Tibial artery (tissue), 4 donors: ENCODE data around the gene TMEM239.
A peak's percentile ranks its signal among the peaks of the same experiment; 100 is the strongest.
"Not testable (repeated sequence)": the region's sequence is repeated elsewhere in the genome, so short reads cannot be mapped to it uniquely, and the experiment has no call there.

Source experiments
- DNase-seq, 2 donors: peaks; one replicate each; pipeline ENCODE4 v3.0.0-alpha.2; 2019
- H3K27ac ChIP-seq, 2 donors: fragments of 200-600 bp; sonication (generic) in 1 of 2; 1 replicate in 1 of 2; 2 replicates in 1 of 2; pipeline ENCODE4 v1.5.1; 2018 to 2019; ENCODE audit warnings: mild to moderate bottlenecking in 1 of 2
- H3K27me3 ChIP-seq, 2 donors: fragments of 200-600 bp; sonication (generic) in 1 of 2; one replicate each; pipeline versions ENCODE4 v1.5.1 to v1.6.0; 2016 to 2019
- H3K36me3 ChIP-seq, 3 donors: fragments of 200-600 bp; sonication (generic) in 2 of 3; one replicate each; pipeline ENCODE4 v1.5.1; 2016 to 2019; ENCODE audit warnings: mild to moderate bottlenecking in 2 of 3
- H3K4me1 ChIP-seq, 4 donors: fragments of 200-600 bp; sonication (generic) in 2 of 4; 1 replicate in 3 of 4; 2 replicates in 1 of 4; pipeline ENCODE4 v1.5.1; 2016 to 2019
- H3K4me3 ChIP-seq, 2 donors: fragments of 200-600 bp; sonication (generic) in 1 of 2; 1 replicate in 1 of 2; 2 replicates in 1 of 2; pipeline ENCODE4 v1.5.1; 2018 to 2019; ENCODE audit warnings: mild to moderate bottlenecking in 2 of 2
- H3K9me3 ChIP-seq, 3 donors: fragments of 200-600 bp; sonication (generic) in 1 of 3; one replicate each; pipeline ENCODE4 v1.5.1; 2016 to 2019
- CTCF ChIP-seq, 2 experiments: fragments of 200-600 bp in 1 of 2; fragments of 450-650 bp in 1 of 2; IDR thresholded peaks; one replicate each; pipeline ENCODE4 v1.5.1; 2017 to 2019; ENCODE audit warnings: antibody characterized with exemption in 2 of 2, mild to moderate bottlenecking in 1 of 2, moderate library complexity in 1 of 2
- intact Hi-C: fragments of 100-400 bp; cut with DNase I; formaldehyde crosslinking; loops from one replicate; pipeline ENCODE4 v1.15.0; 2023; ENCODE audit warnings: low total_unique reads

TMEM239 gene

GRCh38 chr20:2816030-2816582, at the start of gene TMEM239:
TMEM239 (plus strand) TSS chr20:2816364; CDS start chr20:2816555, 191 bp downstream.
- no peak within 1 kb of the TSS for H3K27ac ChIP-seq
- peaks cover 0 to 13% (median 8%) of the 10 kb centered on the region in 3 donors for H3K9me3 ChIP-seq
- H3K36me3 ChIP-seq: no peaks in the 10 kb centered on the region
- no peak for TF ChIP-seq CTCF (IDR thresholded peaks at IDR 0.05)
- no peak for DNase-seq
- H3K4me1 ChIP-seq: peaks cover 0 to 14% (median 10%) of the 10 kb centered on the region in 4 donors
- H3K27me3 ChIP-seq: peaks cover 0 to 63% of the 10 kb centered on the region in 2 donors
- no peak within 1 kb of the TSS for H3K4me3 ChIP-seq
- intact Hi-C loops: no loop called here

- peaks cover 0 to 39% (median 31%) of the 10 kb centered on the region in 4 donors for H3K4me1 ChIP-seq
- H3K27me3 ChIP-seq: peaks cover 0 to 31% of the 10 kb centered on the region in 2 donors
- no peaks in the 10 kb centered on the region for H3K9me3 ChIP-seq
- no peaks in the 10 kb centered on the region for H3K36me3 ChIP-seq
- intact Hi-C loops: no loop called here
- no peak for TF ChIP-seq CTCF (IDR thresholded peaks at IDR 0.05)
- H3K27ac ChIP-seq: no peak overlapping the region
- peak overlapping the region in 1 of 2 donors; percentile 37 for H3K4me3 ChIP-seq
- peak; percentile 52 to 91 for DNase-seq
These were observed 48.2 kb upstream of the TMEM239 start for GRCh38 chr20:2767768-2768631.

DNA sequence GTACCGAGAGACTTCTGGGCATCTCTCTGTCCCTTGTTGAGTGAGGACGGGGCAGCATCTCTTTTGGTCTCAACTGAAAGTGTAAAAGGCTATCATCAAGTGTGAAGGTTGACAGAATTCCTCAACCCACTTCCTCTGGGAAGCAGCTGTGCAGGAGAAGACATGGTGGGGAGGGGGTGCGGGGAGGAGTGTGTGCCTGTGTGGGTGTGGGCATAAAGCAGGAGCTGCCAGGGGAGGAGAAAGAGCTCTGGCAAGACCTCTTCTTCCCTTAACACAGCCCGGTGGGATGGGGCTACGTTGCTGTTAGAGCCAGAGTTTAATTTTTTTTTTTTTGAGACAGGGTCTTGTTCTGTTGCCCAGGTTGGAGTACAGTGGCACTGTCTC, 47.5 kb upstream of the TMEM239 start:
- no peak for TF ChIP-seq CTCF (IDR thresholded peaks at IDR 0.05)
- H3K4me1 ChIP-seq: peaks cover 0 to 39% (median 31%) of the 10 kb centered on the region in 4 donors
- no peaks in the 10 kb centered on the region for H3K36me3 ChIP-seq
- H3K27me3 ChIP-seq: peaks cover 0 to 26% of the 10 kb centered on the region in 2 donors
- H3K9me3 ChIP-seq: no peaks in the 10 kb centered on the region
- DNase-seq: no peak
- H3K4me3 ChIP-seq: no peak overlapping the region
- intact Hi-C loops: no loop called here
- no peak overlapping the region for H3K27ac ChIP-seq

DNA sequence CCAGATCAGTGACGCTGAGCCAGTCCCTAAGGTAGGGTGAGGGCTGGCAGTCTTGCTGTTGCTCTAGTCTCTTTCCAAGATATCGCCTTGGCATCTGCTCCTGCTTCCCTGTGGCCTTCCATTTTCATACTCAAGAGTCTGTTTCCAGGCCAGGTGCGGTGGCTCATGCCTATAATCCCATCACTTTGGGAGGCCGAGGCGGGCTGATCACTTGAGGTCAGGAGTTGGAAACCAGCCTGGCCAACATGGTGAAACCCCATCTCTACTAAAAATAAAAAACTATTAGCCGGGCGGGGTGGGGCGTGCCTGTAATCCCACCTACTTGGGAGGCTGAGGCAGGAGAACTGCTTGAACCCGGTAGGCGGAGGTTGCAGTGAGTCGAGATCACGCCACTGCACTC, 46.1 kb upstream of the TMEM239 start:
- H3K27me3 ChIP-seq: peaks cover 0 to 18% of the 10 kb centered on the region in 2 donors
- not testable (repeated sequence) for DNase-seq

DNA sequence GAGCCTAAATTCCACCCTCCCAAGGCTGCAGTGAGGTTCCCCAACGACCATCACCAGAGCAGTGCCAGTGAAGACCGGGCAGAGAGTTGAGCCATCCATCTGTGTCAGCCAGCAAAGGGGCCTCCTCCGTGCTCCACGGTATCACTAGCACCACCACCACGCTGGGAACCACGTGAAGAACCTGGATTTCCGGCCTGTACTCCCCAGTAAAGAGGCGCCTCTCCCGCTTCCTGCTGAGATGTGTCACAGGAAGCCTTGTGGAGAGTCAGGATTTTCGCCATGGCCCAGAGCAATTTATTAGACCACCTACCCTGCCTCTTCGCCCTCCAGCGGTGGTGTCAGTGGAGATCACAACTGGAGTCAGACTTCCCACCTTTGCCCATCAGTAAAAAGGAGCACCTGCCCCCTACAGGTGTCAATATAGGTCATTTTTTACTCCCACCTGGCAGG, 44.5 kb upstream of the TMEM239 start:
- Histone ChIP-seq H3K9me3 (peaks cover 0 to 13% (median 7%) of the 10 kb centered on the region in 3 donors), H3K4me1 (peaks cover 0 to 39% (median 31%) of the 10 kb centered on the region in 4 donors), H3K27ac (no peak overlapping the region), H3K36me3 (no peaks in the 10 kb centered on the region), H3K4me3 (no peak overlapping the region), H3K27me3 (peaks cover 0 to 22% of the 10 kb centered on the region in 2 donors)
- DNase-seq: no peak
- no peak for TF ChIP-seq CTCF (IDR thresholded peaks at IDR 0.05)
- intact Hi-C loops: no loop called here

More for the DNA sequence above, 46.1 kb upstream of the TMEM239 start:
- peaks cover 0 to 39% (median 31%) of the 10 kb centered on the region in 4 donors for H3K4me1 ChIP-seq
- intact Hi-C loops, H3K27ac ChIP-seq, H3K36me3 ChIP-seq, H3K9me3 ChIP-seq, H3K4me3 ChIP-seq: not testable (repeated sequence)

- Histone ChIP-seq H3K27ac (no peak overlapping the region), H3K4me3 (no peak overlapping the region), H3K36me3 (no peaks in the 10 kb centered on the region), H3K27me3 (peaks cover 0 to 31% of the 10 kb centered on the region in 2 donors), H3K4me1 (peaks cover 0 to 21% (median 15%) of the 10 kb centered on the region in 4 donors), H3K9me3 (peaks cover 0 to 13% (median 7%) of the 10 kb centered on the region in 3 donors)
- no peak for TF ChIP-seq CTCF (IDR thresholded peaks at IDR 0.05)
- intact Hi-C loops: no loop called here
- DNase-seq: no peak
These were observed 42.4 kb upstream of the TMEM239 start for GRCh38 chr20:2773812-2774211.
